ENCODE measurements around the gene RFPL3. TPM values are rescaled to one million over a fixed set of nuclear protein-coding genes. Genes with fewer than 3 reads are reported as not detected.
"Not testable (repeated sequence)": the region's sequence is repeated elsewhere in the genome, so short reads cannot be mapped to it uniquely, and the experiment has no call there.

Gene RFPL3
- total RNA-seq, 1 donor from 2014 or later, result not detected

DNA sequence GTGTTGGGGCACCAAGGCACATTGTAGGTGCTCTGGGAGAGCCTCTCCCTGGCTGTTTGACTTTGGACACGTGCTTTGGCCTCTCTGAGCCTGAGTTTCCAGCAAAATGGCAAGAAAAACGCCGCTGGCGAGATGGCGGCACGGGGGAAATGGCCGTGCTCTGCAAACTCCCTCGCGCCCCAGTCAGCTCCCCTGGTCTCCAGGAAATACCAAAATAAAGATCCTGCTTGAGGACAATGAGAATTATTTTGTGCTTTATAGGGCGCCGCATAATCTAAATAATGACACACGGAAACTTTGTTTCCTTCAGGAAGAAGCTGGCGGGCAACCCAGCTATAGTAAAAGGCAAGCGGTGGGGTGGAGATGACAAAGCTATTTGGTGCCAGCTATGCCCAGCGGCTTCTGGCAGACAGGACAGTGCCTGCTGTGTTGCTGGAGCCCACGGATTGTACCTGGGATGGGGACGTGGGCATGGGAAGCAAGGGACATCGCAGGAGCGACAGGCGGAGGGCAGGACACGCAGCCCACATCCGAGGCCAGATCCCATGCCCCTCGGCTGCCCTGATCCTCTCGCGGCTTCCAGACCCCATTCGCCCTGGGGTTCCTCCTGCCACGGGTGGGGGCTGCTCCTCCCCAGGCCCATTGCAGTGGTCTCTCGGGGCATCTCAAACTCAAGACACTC lies 26.3 kb upstream of the RFPL3 start:
- DNase-seq, result no peak

DNA sequence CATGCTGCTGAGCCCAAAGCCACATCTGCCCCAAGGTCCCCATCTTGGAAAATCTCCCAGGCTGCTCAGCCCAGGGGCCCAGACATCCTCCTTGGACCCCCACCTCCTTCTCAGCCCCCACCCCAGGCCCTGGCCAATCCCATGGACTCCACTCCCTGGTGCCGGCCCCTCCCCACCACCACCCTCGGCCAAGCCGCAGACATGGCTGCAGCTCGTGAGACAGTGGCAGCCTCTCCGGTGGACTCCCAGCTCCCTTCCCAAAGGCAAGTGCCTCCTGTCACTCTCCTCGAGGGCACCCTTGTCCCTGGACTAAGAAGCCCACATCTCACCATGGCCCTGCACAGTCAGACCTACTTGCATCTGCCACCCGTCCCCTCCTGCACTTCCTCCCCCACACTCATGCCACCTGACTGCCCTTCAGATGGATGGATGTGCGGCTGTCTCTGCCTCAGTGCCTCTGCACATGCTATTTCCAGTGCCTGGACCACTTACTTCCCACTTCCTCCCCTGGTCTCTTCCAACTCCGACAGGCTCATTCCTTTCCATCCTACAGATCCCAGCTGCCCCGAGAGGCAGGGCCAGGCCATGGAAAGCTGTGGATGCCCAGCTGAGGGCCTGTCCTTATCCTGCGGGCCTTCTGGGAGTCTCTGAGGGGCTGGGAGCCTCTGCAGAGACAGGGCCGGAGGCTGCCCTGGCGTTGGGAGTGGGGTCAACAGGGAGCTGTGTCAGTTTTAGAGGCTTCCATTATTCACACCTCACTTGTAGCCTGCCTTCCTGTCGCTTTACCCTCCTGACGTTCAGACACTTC lies 25.5 kb upstream of the RFPL3 start:
- DNase-seq, result no peak

DNA sequence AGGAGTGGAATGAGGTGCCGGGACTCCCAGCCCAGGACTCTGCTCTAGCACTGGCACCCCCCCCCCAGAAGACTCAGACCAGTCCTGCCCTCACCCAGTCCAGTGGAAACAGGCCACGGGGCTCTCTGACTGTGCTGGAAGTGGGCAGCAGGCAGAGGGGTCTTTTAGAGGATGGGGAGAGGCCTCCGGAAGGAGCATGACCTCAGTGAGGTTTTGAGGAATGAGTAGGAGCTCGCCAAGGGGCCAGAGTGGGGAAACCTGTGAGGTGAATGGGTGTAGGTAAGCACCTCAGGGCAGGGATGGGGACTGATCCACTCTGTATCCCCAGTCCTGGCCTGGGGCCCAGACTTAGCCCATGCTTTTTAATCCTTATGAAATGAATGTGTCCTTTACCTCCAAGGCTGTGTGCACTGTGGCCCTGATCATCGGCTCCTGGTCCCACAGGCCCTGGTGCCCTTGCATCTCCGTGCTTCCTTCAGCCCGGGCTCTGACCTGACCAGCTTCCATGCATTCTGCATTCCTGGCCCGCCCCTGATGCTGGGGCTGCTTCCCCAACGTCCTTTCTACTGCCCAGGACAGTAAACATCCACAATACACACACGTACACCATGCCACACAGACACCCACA lies 24.4 kb upstream of the RFPL3 start:
- no peak for DNase-seq

DNA sequence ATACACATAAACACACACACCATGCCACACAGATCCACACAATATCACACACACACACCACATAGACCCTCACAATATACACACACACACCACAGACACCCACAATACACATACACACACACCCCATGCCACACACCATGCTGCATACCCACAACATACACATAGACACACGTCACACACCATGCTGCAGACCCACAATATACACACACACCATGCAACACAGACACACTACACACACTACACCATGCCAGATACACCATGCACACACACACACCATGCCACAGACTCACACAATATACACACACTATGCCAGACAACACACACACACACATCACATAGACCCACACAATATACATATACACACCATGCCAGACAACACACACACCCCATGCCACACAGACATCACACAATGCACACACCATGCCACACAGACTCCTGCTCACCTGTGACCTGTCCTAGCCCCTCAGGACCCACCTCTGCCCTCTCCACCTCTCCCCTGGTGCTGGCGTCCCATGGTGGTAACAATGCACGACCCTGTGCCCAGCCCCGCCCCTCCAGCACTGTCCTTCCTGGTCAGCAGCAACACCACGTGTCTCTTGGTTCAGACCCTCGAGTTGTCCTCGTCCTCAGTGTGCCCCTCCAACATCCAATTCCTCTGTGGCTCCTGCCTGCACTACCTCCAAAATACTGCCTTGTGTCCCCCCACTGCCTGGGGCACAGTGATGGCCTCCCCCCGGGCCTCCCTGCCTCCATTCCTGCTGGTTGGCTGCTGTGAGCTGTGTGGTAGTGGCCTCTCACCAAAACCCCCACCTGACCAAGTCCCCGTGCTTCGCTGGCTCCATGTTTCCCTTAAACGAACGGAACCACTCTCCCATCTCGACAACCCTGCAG lies 23.7 kb upstream of the RFPL3 start:
- DNase-seq, result no peak

DNA sequence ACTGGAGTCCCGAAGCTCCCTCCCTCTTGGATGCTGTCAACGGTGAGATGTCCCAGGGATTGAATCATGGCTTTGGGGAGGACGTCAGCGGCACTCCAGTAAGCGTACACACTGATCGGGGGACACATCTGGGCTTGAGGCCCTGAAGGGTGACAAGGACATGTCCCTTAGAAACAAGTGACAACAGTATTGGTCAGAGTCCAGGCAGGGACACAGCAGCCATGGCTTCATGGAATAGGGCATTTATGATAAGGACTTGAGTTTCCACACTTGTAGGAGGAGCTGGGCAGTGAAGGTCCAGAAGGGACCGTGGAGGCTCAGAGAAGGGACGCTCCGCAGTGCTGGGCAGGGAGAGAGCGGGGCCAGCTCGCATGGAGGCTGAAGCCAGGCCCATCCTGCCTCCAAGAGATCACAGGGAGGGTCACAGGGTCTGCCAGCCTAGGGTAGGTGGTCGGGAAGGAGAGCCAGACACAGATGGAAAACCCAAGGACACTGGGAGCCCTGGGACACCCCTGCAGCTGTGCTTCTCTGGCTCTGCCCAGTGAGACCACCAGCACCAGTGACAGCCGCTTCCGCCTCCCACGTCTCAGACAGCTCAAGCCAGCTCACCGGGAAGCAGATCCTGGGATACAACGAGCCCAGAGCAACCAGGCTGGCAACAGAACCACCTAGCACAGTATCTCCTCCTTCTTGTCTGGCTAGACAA lies 22.9 kb upstream of the RFPL3 start:
- no peak for DNase-seq

DNA sequence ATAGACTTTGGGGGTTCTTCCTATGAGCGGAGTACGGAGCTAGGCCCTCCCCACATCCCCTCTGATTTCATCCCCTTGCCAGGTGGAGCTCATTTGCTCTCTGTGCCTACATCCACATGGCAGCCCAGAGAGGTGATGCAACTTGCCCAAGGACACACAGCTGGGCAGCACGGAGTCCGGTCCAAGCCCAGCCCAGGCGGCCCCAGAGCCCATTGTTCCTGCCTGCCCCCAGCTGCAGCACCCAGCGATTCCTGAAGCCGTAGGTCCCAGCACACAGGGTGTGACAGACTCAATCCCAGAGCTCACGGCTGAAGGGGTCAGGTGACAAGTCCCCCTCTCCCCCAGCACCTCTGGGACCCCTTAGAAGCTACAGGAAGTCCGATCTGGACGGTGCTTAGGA lies 22.2 kb upstream of the RFPL3 start:
- DNase-seq, result no peak

DNA sequence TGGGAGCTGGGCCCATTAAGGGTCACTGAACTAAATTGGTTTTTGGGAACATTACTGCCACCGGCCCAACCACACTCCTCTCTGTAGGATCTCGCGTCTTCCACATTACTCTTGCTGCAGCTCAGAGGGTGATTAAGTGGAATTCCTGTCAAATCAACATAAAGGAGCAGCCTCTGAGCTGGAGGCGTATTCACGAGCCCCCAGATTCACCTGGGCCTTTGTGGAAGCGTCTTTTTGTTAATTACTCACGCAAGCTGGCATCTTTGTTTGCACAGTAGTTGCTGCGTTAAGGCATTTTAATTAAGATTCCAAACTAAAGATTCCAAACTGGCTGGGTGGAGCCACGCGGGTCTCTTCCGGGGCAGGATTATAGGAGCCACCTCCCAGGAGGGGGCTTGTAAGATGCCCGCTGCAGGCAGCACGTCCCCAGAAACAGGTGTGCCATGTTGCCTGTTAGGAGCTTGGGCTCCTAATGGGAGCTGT lies 21.5 kb upstream of the RFPL3 start:
- DNase-seq, result no peak

DNA sequence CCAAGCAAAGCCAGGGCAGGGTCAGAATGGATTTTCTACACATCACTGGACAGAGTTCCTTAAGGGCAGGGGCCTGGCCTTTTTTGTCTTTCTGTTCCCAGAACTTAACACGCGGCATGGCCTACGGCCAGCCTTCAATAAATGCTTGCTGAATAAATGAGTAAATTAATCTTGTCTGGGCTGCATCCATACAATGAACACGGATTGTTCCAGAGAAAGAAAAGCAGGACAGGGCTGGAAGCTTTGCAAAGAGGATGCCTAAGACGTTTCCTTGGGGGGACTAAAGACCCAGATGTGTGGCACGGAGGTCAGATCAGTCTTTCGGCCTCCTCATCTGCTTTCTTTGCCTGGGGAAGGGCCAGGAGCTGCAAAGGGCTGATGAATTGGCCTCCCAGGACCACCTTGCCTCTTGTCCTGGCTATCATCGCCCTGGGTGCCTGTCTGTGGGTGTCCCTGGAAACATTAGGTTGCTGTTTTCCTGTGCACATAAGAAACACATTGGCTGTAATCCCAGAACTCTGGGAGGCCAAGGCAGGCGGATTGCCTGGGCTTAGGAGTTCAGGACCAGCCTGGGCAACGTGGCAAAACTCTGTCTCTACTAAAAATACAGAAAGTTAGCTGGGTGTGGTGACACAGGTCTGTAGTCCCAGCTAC lies 20.8 kb upstream of the RFPL3 start:
- no peak for DNase-seq

DNA sequence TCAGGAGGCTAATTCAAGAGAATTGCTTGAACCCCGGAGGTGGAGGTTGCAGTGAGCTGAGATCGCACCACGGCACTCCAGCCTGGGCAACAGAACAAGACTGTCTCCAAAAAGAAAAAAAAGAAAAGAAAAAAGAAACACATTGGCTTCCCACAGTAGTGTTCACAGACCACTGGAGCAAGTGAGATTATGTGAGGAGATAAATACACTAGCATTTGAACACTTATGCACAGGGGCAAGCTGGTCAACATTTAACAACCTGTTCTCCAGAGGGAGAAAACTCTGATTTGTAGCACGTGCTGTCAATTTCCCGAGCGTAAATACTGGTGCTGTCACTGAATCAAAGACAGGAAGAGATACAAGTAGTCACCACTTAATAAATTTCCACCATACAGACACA lies 20.2 kb upstream of the RFPL3 start:
- not testable (repeated sequence) for DNase-seq

DNA sequence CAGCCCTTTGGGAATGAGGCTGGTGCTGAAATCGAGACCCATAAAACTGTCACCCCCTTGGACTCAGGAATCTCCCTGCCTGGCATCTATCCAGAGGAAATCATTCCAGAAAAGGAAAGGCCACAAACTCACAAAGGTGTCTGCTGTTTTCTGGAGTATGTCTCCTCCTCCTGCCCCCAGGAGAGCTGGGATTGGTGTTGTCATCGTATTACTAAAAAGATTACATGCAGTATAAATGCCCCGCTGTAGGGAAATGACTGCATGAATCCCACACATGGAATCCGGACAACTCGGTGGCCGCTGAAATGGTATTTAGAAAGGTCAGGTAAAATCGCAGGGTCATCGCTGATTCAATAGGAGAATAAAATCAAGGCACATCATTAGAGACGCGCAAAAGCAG lies 18.9 kb upstream of the RFPL3 start:
- no peak for DNase-seq

DNA sequence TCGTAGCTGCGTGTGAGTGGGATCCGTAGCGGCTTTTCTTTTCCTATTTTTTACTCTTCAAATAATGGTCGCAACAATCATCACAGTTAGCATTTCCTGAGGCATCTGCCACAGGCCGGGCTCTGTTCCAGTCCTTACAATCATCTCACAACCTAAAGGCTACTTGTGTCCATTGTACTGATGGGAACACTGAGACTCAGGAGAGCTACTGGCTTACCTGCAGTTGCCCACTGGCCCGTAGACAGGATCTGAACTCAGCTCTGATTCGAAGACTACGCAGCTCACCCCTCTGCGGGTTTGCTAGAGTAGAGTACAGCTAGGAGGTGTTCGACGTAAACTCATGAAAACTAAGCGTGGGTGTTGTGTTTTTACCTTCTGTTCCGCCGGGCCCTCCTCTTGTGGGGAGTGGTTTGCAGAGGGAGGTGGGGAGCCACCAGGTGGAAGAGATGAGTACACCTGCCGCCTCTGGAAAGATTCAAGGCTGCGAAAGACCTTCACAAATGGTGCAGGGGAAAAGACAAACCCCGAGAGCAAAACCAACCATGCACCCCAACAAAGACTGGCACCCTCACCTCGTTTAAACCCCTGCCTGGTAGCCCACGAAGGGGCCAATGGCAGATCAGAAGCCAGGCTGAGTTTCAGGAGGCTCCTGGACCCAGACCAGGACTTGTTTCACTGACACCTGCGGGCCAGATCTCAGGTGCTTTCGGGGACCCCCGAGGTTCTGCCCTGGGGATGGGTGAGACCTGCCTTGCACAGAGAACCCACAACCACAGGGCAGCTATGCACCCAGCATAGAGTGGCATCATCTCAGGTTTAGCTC lies 18.3 kb upstream of the RFPL3 start:
- DNase-seq, result no peak

DNA sequence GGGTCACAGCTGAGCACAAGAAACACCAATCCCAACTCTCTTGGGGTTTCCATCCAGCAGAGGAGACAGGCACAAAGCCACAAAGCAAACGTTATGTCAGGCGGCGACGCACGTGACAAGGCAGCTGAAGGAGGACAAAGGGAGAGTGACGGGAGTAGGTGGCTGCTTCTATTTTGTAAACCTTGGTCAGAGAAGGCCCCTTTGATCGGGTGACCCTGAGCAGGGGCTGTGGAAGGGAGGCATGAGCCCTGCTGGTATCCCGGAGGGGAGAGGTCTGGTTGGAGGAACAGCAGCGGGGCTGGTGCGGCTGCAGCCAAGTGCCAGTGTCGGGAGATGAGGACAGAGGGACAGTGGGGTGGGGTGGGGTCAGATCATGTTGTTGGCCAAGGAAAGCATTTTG lies 17.3 kb upstream of the RFPL3 start:
- no peak for DNase-seq

DNA sequence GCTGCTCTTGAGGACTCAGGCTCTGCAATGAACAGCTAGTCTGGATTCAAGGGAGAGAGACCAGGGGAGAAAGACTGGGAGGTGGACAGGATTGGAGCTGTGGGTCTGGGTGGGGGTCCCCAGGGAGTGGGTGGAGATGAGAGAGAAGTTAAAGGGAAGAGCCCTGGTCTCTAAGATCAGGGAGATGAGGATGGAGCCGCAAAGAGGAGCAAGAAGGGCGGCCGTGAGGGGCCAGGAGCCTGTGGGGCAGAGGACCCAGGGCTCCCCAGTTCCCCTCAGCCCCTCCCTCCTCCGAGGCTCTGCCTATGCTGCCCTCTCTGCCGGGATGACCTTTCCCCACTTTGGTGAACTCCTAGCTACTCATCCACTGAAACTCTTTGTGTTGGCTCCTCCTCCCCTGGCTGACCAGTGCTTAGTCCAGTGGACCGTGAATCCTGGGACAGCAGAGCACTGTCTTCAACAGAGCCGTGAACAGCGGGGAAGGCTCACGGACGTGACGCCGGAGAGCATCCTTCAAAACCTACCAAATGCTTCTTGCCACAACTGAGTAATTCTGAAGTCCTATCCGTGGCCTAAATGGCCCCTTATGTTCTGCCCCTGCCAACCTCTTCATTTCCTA lies 16.4 kb upstream of the RFPL3 start:
- no peak for DNase-seq

DNA sequence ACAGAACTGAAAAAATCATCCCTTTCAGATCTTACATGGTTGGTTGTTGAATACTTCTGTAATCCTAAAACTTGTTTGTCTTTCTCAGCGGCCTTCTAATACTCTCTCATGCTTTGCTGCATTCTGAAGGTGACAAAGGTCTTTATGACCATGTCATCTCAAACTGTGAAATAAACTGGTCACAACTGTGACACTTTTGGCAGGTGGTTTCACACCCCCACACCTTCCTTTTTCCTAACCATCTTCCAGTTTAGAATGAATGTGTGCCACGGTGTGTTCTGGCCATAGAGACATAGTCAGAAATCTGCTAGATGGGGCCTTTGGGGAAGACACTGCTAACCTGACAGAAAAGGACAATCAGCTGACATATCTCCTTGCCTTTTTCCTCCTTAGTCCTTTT lies 14.7 kb upstream of the RFPL3 start:
- DNase-seq, result no peak

DNA sequence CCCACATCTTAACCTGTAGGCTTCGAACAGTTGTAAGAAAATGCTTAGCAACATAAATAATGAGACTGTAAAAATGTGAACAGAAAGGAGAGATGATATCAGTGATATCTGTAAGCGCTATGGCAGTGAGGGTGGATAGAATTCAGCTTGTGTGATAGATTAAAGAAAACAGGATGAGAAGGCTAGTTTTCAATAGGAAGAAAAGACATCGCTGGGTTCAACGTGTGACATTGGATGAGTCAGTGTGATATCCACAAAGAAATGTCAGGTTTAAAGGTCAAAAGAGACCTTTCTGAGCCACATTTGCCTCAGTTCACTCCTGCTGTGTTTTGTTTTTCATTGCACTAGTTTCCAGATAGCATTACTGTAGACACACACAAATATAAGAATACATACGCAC lies 13.7 kb upstream of the RFPL3 start:
- no peak for DNase-seq

DNA sequence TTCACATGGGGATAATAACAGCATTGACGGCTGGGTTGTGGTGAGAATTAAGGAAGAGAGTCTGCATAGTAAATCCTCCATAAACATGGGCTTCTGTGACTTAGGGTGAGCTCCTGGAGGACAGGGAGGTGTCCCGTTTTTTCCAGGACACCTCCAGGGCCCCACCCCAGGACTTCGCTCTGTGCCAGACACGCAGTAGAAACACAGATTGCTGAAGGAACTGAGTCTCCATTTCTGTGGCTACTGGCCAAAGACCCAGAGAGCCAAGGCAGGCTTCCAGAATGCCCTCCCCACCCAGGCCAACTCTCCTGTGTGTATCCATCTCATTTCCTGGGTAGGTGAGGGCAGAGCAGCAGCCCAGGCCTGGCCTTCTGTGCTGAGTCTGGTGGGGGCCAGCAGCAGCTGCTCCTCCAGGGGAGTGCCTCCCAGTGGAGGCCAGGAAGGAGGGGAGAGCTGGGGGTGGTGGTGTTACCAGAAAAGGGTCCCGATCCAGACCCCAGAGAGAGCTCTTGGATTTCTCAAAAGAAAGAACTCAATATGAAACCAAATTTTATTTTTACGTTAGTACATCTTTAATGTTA lies 9.5 kb upstream of the RFPL3 start:
- DNase-seq, result no peak

DNA sequence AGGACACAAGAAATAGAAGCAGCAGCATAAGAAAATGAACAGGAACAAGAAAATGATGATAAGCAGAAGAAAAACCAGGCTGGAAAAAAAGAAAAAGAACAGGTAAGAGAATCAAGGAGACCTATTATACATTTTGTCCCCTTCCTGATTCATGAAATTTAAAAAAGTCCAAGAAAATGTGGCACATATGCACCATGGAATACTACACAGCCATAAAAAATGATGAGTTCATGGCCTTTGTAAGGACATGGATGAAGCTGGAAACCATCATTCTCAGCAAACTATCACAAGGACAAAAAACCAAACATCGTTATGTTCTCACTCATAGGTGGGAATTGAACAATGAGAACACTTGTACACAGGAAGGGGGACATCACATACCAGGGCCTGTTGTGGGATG lies 5.8 kb upstream of the RFPL3 start:
- not testable (repeated sequence) for DNase-seq

DNA sequence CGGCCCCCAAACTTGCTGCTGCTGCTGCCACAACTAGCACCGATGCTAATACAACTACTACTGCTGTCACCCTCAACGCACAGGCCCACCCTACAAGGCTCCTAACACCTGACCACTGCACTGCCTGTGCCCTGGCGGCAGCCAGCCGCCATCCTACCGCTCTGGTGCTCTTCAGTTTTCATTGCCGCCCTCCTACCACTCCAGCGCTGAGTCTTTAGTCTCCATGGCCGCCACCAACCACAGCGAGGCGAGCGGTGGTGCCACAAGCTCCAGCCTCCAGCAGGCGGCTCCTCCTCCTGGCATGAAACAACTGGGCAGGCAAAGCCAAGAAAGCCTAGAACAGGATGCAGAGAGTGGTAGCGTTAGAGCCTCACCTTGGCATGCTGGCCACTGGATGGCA lies 5.0 kb upstream of the RFPL3 start:
- DNase-seq, result no peak

DNA sequence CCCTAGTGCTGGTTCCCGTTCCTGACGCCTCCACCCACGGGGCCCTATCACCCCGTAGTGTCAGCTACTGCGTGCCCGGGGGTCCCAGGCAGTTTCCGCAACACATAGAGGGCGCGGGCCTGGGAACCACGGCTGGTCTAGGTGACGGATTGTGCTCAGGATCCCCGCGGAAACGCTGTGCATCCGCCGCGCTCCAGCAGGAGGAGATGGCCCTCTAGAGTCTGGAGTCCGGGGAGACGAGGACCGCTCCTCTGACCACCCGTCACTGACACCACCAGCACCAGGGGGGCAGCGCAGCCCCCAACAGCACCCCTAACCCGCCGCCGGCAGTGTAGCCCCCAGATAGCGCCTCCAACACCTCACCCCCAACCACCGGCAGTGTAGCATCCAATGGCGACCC lies 4.4 kb upstream of the RFPL3 start:
- no peak for DNase-seq

All from occipital lobe (tissue), 2 donors.